GM18519 (cell line): ENCODE measurements around the gene KCNH4.
"Not testable (repeated sequence)": the region's sequence is repeated elsewhere in the genome, so short reads cannot be mapped to it uniquely, and the experiment has no call there.

Source experiments
- ATAC-seq: cut with Tn5 transposase; IDR thresholded peaks from one replicate; pipeline ENCODE4 v1.9.1; 2021; ENCODE audit warnings: mild to moderate bottlenecking, moderate library complexity; ENCODE audit not compliant: unreplicated experiment, low FRiP score

Gene KCNH4

GRCh38 chr17:42180922-42181850 is at the start of gene KCNH4:
KCNH4 (minus strand) TSS chr17:42181142; CDS start chr17:42180945, 197 bp downstream.
- ATAC-seq = peak; percentile 37

GRCh38 chr17:42230225-42230624 is 49.3 kb upstream of the KCNH4 start:
- ATAC-seq = no peak

GRCh38 chr17:42227849-42228700 is 47.1 kb upstream of the KCNH4 start:
- no peak for ATAC-seq

- ATAC-seq = no peak
Observed at GRCh38 chr17:42225646-42226045, 44.7 kb upstream of the KCNH4 start.

- no peak for ATAC-seq
Observed at GRCh38 chr17:42224651-42225050, 43.7 kb upstream of the KCNH4 start.

GRCh38 chr17:42221886-42222745 is 41.2 kb upstream of the KCNH4 start:
- no peak for ATAC-seq

- not testable (repeated sequence) for ATAC-seq
Observed at GRCh38 chr17:42219280-42219679, 38.3 kb upstream of the KCNH4 start.

- no peak for ATAC-seq
Observed at GRCh38 chr17:42214156-42214555, 33.2 kb upstream of the KCNH4 start.

- no peak for ATAC-seq
Observed at GRCh38 chr17:42212382-42212781, 31.4 kb upstream of the KCNH4 start.

- not testable (repeated sequence) for ATAC-seq
Observed at GRCh38 chr17:42211921-42212341, 31.0 kb upstream of the KCNH4 start.

- no peak for ATAC-seq
Observed at GRCh38 chr17:42210046-42210445, 29.1 kb upstream of the KCNH4 start.

GRCh38 chr17:42206153-42206612 is 25.2 kb upstream of the KCNH4 start:
- ATAC-seq = not testable (repeated sequence)

GRCh38 chr17:42203354-42203753 is 22.4 kb upstream of the KCNH4 start:
- ATAC-seq = no peak

- no peak for ATAC-seq
Observed at GRCh38 chr17:42202696-42203095, 21.8 kb upstream of the KCNH4 start.

GRCh38 chr17:42202159-42202558 is 21.2 kb upstream of the KCNH4 start:
- no peak for ATAC-seq

GRCh38 chr17:42201458-42201772 is 20.5 kb upstream of the KCNH4 start:
- ATAC-seq = no peak

GRCh38 chr17:42200706-42201457 is 19.9 kb upstream of the KCNH4 start:
- ATAC-seq = no peak

- ATAC-seq = no peak
Observed at GRCh38 chr17:42199416-42200011, 18.6 kb upstream of the KCNH4 start.

- no peak for ATAC-seq
Observed at GRCh38 chr17:42198897-42199296, 18.0 kb upstream of the KCNH4 start.
